Activated T-helper 1 cell treated with anti-CD3 and anti-CD28 coated beads, Interleukin-12 subunit alpha, Interleukin-12 subunit beta, Interleukin-2, Interleukin-4 antibody, amounts not matched to agents 30 ng/mL and 10 ng/mL and 1 ng/mL, durations not matched to agents 14 hours and 24 hours and 36 hours (primary cell): Measurements from ENCODE around the gene IER5L. TPM values are rescaled to one million over a fixed set of nuclear protein-coding genes. Genes with fewer than 3 reads are reported as not detected.

Source experiments
- DNase-seq: peaks from one replicate; pipeline ENCODE4 v3.0.0; 2021; ENCODE audit warnings: low spot score
- H3K27ac Mint-ChIP-seq: one replicate; pipeline ENCODE4 v1.8.0; 2021; ENCODE audit warnings: mild to moderate bottlenecking, mixed read lengths
- H3K27me3 Mint-ChIP-seq: one replicate; pipeline ENCODE4 v1.8.0; 2022; ENCODE audit warnings: mild to moderate bottlenecking, moderate library complexity, mixed read lengths; ENCODE audit not compliant: insufficient read depth
- H3K36me3 Mint-ChIP-seq: one replicate; pipeline ENCODE4 v1.8.0; 2021; ENCODE audit warnings: low read depth, mixed read lengths
- H3K4me1 Mint-ChIP-seq: one replicate; pipeline ENCODE4 v1.8.0; 2021; ENCODE audit warnings: low read depth, mixed read lengths
- H3K4me3 Mint-ChIP-seq: one replicate; pipeline ENCODE4 v1.8.0; 2021; ENCODE audit warnings: mild to moderate bottlenecking, moderate library complexity, mixed read lengths
- H3K9me3 Mint-ChIP-seq: one replicate; pipeline ENCODE4 v1.8.0; 2021; ENCODE audit warnings: mixed read lengths
- intact Hi-C: fragments of 100-400 bp; cut with micrococcal nuclease; formaldehyde crosslinking; loops from one replicate; pipeline ENCODE4 v1.15.1; 2024
- total RNA-seq: library from RNA; stranded (reverse); gene quantifications from 2 replicates; pipeline ENCODE4 v1.2.3, GENCODE V29; 2022

IER5L gene
- 14.4 TPM in 2 replicates for total RNA-seq

DNA sequence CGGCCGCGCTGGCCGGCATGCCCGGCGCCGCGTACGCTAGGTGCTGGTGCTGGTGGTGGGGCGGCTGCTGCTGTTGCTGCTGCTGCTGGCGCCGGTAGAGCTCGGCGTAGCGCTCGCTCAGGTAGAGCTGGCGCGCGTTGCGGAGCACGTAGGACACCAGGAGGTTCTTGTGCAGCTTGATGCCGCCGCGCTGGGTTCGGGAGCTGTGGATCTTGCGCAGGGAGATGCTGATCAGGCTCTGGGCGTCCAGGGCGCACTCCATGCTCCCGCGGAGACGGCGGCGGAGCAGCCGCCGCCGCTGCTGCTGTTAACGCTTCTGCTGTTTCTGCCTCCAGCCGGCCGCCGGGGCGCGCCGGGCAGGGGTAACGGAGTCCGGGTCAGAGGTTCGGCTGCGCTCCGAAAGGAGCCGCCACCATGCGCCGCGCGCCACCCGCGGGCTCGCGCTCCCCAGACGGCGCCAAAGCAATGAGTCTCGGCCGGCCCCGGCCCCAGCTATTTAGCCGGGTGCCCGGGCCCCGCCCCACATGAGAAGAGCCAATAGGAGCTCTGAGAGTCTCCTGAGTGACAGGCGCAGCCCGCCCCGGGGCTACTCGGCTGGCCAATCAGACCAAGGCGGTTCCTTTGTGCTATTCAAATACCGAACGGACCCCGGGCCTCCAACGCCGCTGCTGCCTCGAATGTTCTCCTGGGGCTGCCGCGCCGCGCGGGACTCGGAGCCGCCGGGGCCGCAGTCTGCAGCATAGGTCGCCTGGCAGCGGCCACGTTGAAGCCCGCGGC, at the start of gene IER5L:
TSS of gene IER5L (minus strand) at position 471 of the 777 bp plus-strand sequence. CDS start at position 262, 209 bp downstream.
- intact Hi-C loops, result loop anchor here (1.0 to 5.0 kb wide), 7 partner anchors 24 to 626 kb away; partner anchors contain the start of genes CRAT and SPTAN1
- Mint-ChIP-seq H3K4me3 (peak within 1 kb of the TSS; percentile 91), H3K4me1 (peaks cover 16% of the 10 kb centered on the region), H3K9me3 (no peaks in the 10 kb centered on the region), H3K27ac (peak within 1 kb of the TSS; percentile 61), H3K36me3 (no peaks in the 10 kb centered on the region), H3K27me3 (peaks cover 7% of the 10 kb centered on the region)
- peak; percentile 93 for DNase-seq

DNA sequence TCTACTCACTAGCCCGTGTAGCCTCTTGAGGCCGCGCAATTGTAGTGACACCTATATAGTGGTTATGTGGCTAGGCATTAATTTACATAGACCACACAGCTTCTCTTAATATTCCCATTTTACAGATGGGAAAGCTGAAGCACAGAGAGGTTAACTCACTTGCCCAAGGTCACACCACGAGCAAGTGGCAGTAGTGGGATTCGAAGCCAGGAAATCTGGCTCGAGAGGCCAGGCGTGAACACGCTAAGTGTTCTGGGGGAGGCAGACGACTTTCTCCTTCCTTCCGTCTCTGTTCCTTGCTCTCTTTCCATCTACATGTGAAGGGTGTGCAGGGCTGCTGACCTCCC, 49.8 kb upstream of the IER5L start:
- Mint-ChIP-seq H3K4me3 (no peak overlapping the region), H3K4me1 (peaks cover 16% of the 10 kb centered on the region), H3K36me3 (no peaks in the 10 kb centered on the region), H3K9me3 (peaks cover 2% of the 10 kb centered on the region), H3K27me3 (peaks cover 11% of the 10 kb centered on the region), H3K27ac (no peak overlapping the region)
- intact Hi-C loops, result no loop called here
- DNase-seq, result no peak

DNA sequence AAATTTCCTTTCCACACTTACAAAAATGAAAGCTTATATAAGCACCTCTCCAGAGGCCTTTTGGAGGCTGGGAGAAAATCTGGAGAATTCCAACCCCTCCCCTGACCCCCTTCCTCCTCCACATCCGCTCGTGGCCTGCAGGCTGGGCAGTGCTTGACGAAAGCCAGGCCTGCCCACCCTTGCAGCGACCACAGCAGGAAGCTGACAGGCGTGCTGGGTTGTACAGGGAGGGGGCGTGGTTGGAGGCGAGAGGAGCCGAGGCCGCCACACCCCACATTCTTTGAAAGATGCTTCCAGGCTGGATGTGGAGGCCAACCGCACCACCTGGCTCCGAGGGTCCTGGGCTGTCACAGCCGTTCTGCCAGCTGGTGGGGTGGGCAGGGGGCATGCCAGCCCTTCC, 47.8 kb upstream of the IER5L start:
- Mint-ChIP-seq H3K4me3 (no peak overlapping the region), H3K27ac (no peak overlapping the region), H3K9me3 (no peaks in the 10 kb centered on the region), H3K27me3 (peaks cover 13% of the 10 kb centered on the region), H3K4me1 (peaks cover 21% of the 10 kb centered on the region), H3K36me3 (no peaks in the 10 kb centered on the region)
- peak; percentile 16 for DNase-seq
- intact Hi-C loops, result no loop called here

DNA sequence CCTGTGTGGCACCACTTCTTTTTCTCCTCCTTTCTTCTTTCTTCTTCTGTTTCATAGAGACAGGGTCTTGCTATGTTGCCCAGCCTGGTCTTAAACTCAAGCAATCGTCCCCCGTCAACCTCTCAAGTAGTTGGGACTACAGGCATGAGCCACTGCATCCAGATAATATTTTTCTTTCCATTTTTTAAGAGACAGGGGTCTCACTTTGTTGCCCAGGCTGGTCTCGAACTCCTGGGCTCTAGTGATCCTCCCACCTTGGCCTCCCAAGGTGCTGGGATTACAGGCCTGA, 47.4 kb upstream of the IER5L start:
- no peaks in the 10 kb centered on the region for H3K36me3 Mint-ChIP-seq
- intact Hi-C loops, result no loop called here
- H3K27me3 Mint-ChIP-seq, result peaks cover 13% of the 10 kb centered on the region
- H3K4me3 Mint-ChIP-seq, result no peak overlapping the region
- no peak overlapping the region for H3K27ac Mint-ChIP-seq
- no peak for DNase-seq
- peaks cover 21% of the 10 kb centered on the region for H3K4me1 Mint-ChIP-seq
- H3K9me3 Mint-ChIP-seq, result no peaks in the 10 kb centered on the region

DNA sequence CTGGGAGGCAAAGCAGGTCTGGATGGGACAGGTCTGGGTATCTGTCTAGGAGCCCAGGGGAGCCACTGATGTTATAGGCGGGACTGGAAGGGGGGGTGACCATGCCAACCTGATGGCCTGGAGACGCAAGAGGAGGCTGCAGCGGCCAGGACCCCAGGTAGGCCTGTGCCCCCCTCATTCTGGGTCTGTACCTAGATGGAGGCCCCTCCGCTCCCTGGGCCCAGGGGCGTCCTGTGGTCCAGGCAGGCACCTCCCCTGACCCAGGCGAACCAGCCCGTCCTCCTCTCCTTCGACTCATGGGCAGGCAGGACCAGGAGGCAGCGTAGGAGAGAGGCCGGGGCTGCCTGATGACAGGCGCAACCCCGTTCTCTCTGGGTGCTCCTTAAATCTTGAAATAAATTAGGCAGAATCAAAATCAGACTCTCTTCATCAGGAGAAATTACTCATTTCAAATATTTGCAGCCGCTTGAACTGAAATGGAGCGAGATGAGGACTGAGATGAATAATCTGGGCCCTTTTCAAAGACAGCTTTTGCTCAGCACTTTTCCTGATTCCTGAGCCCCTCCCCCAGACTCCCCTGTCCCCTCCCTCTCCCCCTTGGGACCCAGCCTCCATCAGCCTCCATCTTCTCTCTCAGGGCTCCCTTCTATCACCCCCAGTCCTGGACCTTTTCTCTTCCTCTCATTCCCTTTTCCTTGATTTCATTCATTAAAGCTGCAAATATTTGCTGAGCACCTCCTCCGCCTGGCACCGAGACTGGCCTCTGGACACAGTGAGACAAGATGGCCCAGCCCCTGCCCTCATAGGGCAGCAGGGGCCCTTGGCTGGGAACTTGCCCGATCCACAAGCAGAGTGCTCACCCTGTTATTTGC, 46.8 kb upstream of the IER5L start:
- intact Hi-C loops, result no loop called here
- Mint-ChIP-seq H3K27ac (no peak overlapping the region), H3K4me1 (peaks cover 21% of the 10 kb centered on the region)

DNA sequence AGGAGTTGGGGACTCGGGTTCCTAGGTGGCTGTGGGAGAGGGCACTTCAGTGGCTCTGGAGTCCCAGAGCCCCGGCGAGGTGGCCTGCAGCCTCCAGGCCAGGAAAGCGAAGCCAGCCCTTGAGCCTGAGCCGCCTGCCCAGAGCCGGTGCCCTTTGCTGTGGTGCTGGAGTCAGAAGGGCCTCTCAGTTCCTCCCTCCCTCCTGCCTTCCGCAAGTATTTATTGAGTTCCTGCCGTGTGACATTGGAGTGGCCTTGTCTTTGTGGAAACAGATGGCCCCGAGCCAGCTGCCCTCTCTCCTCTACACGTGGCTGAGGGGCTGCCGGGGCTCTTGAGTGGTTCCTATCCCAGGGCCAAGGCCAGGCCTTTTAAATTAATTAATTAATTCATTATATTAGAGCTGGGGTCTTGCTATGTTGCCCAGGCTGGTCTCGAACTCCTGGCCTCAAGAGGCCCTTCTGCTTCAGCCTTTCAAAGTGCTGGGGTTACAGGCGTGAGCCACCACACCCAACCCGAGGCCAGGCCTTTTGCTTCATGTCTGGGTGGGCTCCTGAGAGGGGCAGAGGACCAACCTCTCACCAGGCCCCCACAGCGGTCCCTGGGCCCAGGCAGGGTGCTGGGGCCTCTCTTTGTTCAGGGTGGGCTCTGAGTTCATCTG, 45.6 kb upstream of the IER5L start:
- DNase-seq, result no peak
- H3K27me3 Mint-ChIP-seq, result peaks cover 6% of the 10 kb centered on the region
- H3K9me3 Mint-ChIP-seq, result no peaks in the 10 kb centered on the region
- no peak overlapping the region for H3K4me3 Mint-ChIP-seq
- no peak overlapping the region for H3K27ac Mint-ChIP-seq
- peaks cover 21% of the 10 kb centered on the region for H3K4me1 Mint-ChIP-seq
- intact Hi-C loops, result no loop called here
- no peaks in the 10 kb centered on the region for H3K36me3 Mint-ChIP-seq

More for the DNA sequence above, 46.8 kb upstream of the IER5L start:
- DNase-seq, result no peak
- no peaks in the 10 kb centered on the region for H3K9me3 Mint-ChIP-seq
- no peak overlapping the region for H3K4me3 Mint-ChIP-seq
- no peaks in the 10 kb centered on the region for H3K36me3 Mint-ChIP-seq
- H3K27me3 Mint-ChIP-seq, result peaks cover 13% of the 10 kb centered on the region

DNA sequence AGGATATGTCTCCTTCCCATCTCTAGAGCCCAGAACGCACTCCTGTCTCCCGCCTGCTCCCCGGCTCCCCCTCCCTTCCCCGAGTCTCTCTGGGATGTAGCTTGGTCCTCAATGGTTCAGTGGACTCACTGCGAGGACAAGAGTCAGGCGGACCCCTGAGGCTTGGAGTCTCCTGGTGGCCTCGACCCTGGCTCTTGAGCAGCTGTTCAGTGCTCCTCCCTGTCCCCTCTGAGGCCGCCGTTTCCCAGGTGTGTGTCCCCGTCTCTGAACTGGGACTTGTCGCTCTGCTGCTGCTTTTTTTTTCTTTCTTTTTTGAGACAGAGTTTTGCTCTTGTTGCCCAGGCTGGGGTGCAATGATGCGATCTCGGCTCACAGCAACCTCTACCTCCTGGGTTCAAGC, 44.8 kb upstream of the IER5L start:
- H3K4me3 Mint-ChIP-seq, result no peak overlapping the region
- no peak for DNase-seq
- H3K27ac Mint-ChIP-seq, result no peak overlapping the region
- peaks cover 21% of the 10 kb centered on the region for H3K4me1 Mint-ChIP-seq
- no peaks in the 10 kb centered on the region for H3K9me3 Mint-ChIP-seq
- H3K36me3 Mint-ChIP-seq, result no peaks in the 10 kb centered on the region
- intact Hi-C loops, result no loop called here
- peaks cover 8% of the 10 kb centered on the region for H3K27me3 Mint-ChIP-seq

DNA sequence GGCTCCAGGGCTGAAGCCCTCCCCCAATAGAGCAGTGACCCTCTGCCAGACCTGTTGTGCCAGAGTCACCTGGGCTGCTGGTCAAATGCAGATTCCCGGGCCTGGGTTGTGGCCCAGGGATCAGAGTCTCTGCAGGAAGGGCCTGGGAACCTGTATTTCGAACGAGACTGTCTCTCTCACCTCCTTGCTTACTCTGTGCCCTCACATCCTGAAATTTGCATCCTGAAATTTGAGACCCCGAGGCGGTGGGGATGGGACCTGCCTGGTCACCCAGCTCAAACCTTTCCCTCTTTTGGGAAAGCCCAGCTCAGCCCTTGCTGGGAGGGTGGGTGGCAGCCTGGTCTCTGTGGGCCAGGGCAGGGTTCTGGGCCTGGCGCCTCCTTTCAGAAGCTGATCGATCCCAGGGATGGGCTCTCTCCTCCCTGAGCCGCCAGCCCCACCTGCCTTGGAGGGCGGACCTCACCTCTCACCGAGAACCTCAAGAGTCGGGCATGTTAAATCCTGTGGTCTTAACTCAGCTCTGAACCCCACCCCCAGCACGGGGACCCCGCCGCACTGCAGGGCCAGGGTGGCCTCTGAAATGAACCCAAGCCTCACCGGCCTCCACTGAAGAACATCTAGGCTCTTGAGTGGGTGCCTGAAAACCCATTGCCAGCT, 44.0 kb upstream of the IER5L start:
- H3K36me3 Mint-ChIP-seq, result no peaks in the 10 kb centered on the region

DNA sequence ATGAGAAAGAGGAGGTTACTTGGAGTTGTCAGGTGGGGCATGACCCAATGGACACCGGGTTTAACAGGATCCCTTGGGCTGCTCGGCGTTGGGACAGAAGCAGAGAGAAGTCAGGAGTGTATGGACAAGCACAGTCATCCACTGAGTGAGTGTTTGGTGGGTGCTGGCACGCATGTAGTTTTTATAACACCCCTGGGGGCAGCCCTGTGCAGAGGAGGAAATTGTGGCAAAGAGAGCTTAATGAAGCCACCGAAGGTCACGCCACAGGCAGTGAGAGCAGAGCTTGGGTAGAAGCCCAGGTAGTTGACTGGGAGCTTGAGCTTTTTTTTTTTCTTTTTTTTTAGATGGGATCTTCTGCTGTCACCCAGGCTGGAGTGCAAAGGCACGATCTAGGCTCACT, 43.2 kb upstream of the IER5L start:
- H3K27me3 Mint-ChIP-seq, result peaks cover 6% of the 10 kb centered on the region
- H3K27ac Mint-ChIP-seq, result no peak overlapping the region
- DNase-seq, result no peak
- intact Hi-C loops, result no loop called here
- no peaks in the 10 kb centered on the region for H3K36me3 Mint-ChIP-seq
- H3K9me3 Mint-ChIP-seq, result no peaks in the 10 kb centered on the region
- H3K4me1 Mint-ChIP-seq, result peaks cover 21% of the 10 kb centered on the region
- no peak overlapping the region for H3K4me3 Mint-ChIP-seq

More for the DNA sequence above, 44.0 kb upstream of the IER5L start:
- H3K9me3 Mint-ChIP-seq, result no peaks in the 10 kb centered on the region
- intact Hi-C loops, result no loop called here
- no peak overlapping the region for H3K27ac Mint-ChIP-seq
- H3K4me1 Mint-ChIP-seq, result peaks cover 21% of the 10 kb centered on the region
- DNase-seq, result no peak
- no peak overlapping the region for H3K4me3 Mint-ChIP-seq
- H3K27me3 Mint-ChIP-seq, result peaks cover 8% of the 10 kb centered on the region

DNA sequence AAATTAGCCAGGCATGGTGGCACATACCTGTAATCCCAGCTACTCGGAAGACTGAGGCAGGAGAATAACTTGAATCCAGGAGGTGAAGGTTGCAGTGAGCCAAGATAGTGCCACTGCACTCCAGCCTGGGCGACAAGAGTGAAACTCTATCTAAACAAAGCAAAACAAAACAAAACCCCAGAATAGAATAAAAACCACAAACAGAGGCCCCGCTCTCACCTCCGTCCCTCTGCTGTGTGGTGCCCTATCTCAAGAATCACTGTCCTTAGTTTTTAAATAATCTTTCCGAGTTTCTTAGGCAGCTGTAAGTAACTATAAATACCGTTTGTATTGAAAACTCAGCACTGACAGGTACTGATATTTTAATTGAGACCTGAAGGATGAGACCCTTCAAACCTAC, 42.7 kb upstream of the IER5L start:
- no peak overlapping the region for H3K27ac Mint-ChIP-seq
- intact Hi-C loops, result no loop called here
- H3K4me3 Mint-ChIP-seq, result no peak overlapping the region
- H3K4me1 Mint-ChIP-seq, result peaks cover 17% of the 10 kb centered on the region
- DNase-seq, result no peak
- no peaks in the 10 kb centered on the region for H3K36me3 Mint-ChIP-seq
- H3K9me3 Mint-ChIP-seq, result no peaks in the 10 kb centered on the region
- H3K27me3 Mint-ChIP-seq, result peaks cover 6% of the 10 kb centered on the region

DNA sequence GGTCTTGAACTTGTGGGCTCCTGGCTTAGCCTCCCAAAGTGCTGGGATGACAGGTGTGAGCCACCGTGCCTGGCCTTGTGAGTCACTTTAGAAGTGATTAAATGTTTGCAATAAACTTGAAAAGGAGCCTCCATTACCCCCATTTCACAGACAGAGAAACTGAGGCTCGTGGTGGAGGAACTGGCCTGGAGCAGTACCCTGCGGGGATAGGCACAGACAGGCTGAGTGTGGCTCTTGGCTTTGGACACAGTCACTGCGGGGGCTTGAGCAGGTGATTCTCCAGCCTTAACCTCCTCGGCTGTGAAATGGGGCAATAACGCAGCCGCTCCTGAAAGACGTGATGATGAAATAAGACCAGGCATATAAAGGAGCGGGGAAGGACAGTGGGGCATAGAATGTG, 40.9 kb upstream of the IER5L start:
- intact Hi-C loops, result no loop called here
- Mint-ChIP-seq H3K9me3 (no peaks in the 10 kb centered on the region), H3K27me3 (peaks cover 5% of the 10 kb centered on the region), H3K36me3 (no peaks in the 10 kb centered on the region), H3K27ac (no peak overlapping the region), H3K4me3 (no peak overlapping the region), H3K4me1 (peaks cover 6% of the 10 kb centered on the region)
- DNase-seq, result no peak

DNA sequence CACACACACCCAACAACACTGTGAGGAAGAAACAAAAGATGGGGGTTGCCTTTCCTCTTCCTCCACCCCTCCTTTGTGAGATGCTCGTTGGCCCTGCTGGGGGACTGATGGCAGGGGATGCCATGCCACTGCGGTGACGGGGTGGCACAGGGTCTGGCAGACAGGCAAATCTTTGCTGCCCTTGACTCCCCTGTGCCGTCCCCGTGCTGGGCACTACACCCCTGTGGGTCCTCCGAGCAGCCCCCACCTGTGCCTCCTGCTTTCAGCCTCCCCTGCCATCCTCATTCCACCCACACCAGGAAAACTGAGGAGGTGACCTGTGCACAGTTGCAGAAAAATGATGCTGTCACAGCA, 40.2 kb upstream of the IER5L start:
- H3K36me3 Mint-ChIP-seq, result no peaks in the 10 kb centered on the region
- no peak overlapping the region for H3K4me3 Mint-ChIP-seq

More for the DNA sequence above, 40.2 kb upstream of the IER5L start:
- Mint-ChIP-seq H3K27ac (no peak overlapping the region), H3K9me3 (no peaks in the 10 kb centered on the region), H3K27me3 (peaks cover 5% of the 10 kb centered on the region), H3K4me1 (peaks cover 6% of the 10 kb centered on the region)
- no peak for DNase-seq
- intact Hi-C loops, result no loop called here
